T-cell (primary cell): ENCODE data around the gene CBX8. TPM values are rescaled to one million over a fixed set of nuclear protein-coding genes. Genes with fewer than 3 reads are reported as not detected.

Experiments used
- ATAC-seq, 4 experiments: fragments of 200-7000 bp in 3 of 4; fragments of 150-1000 bp in 1 of 4; cut with Tn5 transposase; replicated peaks in 1 of 4; 1 replicate in 3 of 4; 2 replicates in 1 of 4; pipeline ENCODE4 v1.10.0; 2021; ENCODE audit warnings: moderate library complexity in 3 of 4, mild to moderate bottlenecking in 2 of 4, moderate number of reproducible peaks in 1 of 4
- CTCF ChIA-PET, 2 donors: fragments of 300-600 bp; sonication (Branson Sonifier 250); formaldehyde crosslinking; loops; one replicate each; lab custom pipeline; 2022; ENCODE audit warnings: antibody characterized with exemption in 2 of 2; lab: Charles Lee
- POLR2A ChIA-PET, 2 donors: fragments of 300-600 bp; sonication (Branson Sonifier 250); formaldehyde crosslinking; loops; one replicate each; lab custom pipeline; 2022; ENCODE audit warnings: antibody characterized with exemption in 2 of 2; lab: Charles Lee
- DNase-seq, 35 experiments: peaks; one replicate each; pipeline versions ENCODE4 v3.0.0 to v3.0.0-alpha.2; 2013 to 2023
- H3K27ac ChIP-seq: one replicate; pipeline ENCODE4 v1.5.1; 2013; ENCODE audit warnings: low read length
- H3K27me3 ChIP-seq, 2 experiments: replicated peaks in 1 of 2; 1 replicate in 1 of 2; 2 replicates in 1 of 2; pipeline versions ENCODE4 v1.6.1 to v1.7.0; 2013; ENCODE audit warnings: low read length in 1 of 2, mixed read lengths in 1 of 2; ENCODE audit not compliant: control insufficient read depth in 2 of 2, insufficient read depth in 2 of 2; ENCODE audit errors: extremely low read depth in 1 of 2
- H3K36me3 ChIP-seq, 2 donors: 1 replicate in 1 of 2; 2 replicates in 1 of 2; pipeline versions ENCODE4 v1.6.1 to v1.7.0; 2013; ENCODE audit warnings: low read length in 1 of 2; ENCODE audit not compliant: control insufficient read depth in 2 of 2, insufficient read depth in 1 of 2; ENCODE audit errors: extremely low read depth in 1 of 2
- H3K4me1 ChIP-seq, 2 experiments: 1 replicate in 1 of 2; 2 replicates in 1 of 2; pipeline versions ENCODE4 v1.6.1 to v1.7.0; 2013; ENCODE audit warnings: low read length in 2 of 2, mixed read lengths in 1 of 2; ENCODE audit not compliant: insufficient read depth in 2 of 2, control insufficient read depth in 1 of 2; ENCODE audit errors: extremely low read depth in 1 of 2
- H3K4me3 ChIP-seq, 2 donors: 1 replicate in 1 of 2; 2 replicates in 1 of 2; pipeline versions ENCODE4 v1.5.1 to v1.7.0; 2013; ENCODE audit warnings: mild to moderate bottlenecking in 2 of 2, low read length in 1 of 2, moderate library complexity in 1 of 2; ENCODE audit not compliant: control insufficient read depth in 1 of 2; ENCODE audit errors: extremely low read depth in 1 of 2
- H3K9me3 ChIP-seq: 2 replicates; pipeline ENCODE4 v1.7.0; 2013
- H3K27ac Mint-ChIP-seq, 2 donors: one replicate each; pipeline ENCODE4 v1.8.0; 2020 to 2021; ENCODE audit warnings: mild to moderate bottlenecking in 2 of 2, mixed read lengths in 2 of 2
- H3K27me3 Mint-ChIP-seq, 2 donors: one replicate each; pipeline ENCODE4 v1.8.0; 2021 to 2022; ENCODE audit warnings: mixed read lengths in 2 of 2
- H3K36me3 Mint-ChIP-seq: one replicate; pipeline ENCODE4 v1.8.0; 2021; ENCODE audit warnings: mixed read lengths
- H3K4me1 Mint-ChIP-seq, 3 donors: one replicate each; pipeline ENCODE4 v1.8.0; 2020 to 2022; ENCODE audit warnings: mixed read lengths in 3 of 3, mild to moderate bottlenecking in 1 of 3
- H3K4me3 Mint-ChIP-seq, 3 donors: one replicate each; pipeline ENCODE4 v1.8.0; 2020 to 2022; ENCODE audit warnings: mild to moderate bottlenecking in 3 of 3, mixed read lengths in 3 of 3, moderate library complexity in 3 of 3
- H3K9me3 Mint-ChIP-seq, 3 donors: one replicate each; pipeline ENCODE4 v1.8.0; 2020 to 2022; ENCODE audit warnings: mixed read lengths in 3 of 3
- WGBS: methylation state at CpG from one replicate; pipeline ENCODE4 v1.1.5; 2013; ENCODE audit warnings: missing lambda C conversion rate; ENCODE audit not compliant: insufficient coverage; 5-methylcytosine and 5-hydroxymethylcytosine counted together
- total RNA-seq, 35 experiments: library from RNA in 6 of 35; stranded (reverse) in 6 of 35; fragments of 120-200 nt in 1 of 35; gene quantifications; one replicate each; pipeline versions ENCODE4 v1.2.1 to v1.2.4 and lab custom pipeline; 2013 to 2026

CBX8 gene
- total RNA-seq, 5 donors from 2014 or later (not counting 1 experiment from before 2014, with no cell fraction given), result 1.9 to 5.1 (median 3.9) TPM

GRCh38 chr17:79795795-79796443, 958 bp downstream of the CBX8 start:
- 60% methylated on average over 4 of the region's 8 CpGs for WGBS

DNA sequence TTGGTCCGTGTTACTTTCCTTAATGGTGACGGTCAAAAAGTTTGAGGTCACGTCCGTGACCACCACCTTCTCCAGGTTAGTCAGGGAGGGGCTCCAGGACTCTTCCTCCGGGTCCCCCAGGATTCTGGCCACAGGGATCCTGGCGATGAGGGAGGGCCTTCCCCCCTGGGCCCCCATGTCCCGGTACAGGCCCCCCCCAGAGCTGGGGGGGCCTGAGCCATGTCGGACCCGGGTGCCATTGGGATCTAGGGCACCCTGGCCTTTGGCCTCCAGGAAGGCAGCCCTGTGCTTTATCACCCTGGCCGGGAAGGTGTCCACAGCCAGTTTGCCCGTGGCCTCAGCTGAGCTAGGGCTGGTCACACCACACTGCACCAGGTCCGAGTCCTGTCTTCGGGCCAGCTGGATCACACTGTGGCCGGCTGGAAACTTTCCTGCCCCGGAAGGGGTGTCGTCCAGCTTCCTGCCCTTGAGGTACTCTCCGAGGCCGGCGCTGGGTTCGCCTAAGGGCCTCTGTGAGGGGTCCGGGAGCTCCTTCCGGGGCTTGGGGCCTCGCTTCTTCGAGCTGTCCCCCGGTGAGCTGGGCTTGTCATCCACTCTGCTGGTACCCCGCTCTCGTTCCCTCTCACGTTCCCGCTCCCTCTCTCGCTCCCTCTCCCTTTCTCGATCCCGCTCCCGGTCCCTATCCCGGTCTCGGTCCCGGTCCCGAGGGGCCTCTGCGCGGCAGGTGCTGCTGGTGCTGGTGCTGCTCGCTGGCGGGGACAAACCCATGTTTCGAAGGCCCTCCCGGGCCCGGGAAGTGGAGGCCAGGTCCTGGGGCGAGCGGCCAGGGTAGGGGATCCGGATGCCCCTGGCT, 2.0 kb downstream of the CBX8 start:
- H3K36me3 Mint-ChIP-seq, result peaks cover 3% of the 10 kb centered on the region
- no peak overlapping the region for H3K27ac Mint-ChIP-seq
- no peak overlapping the region for H3K27ac ChIP-seq
- peaks cover 18 to 39% (median 29%) of the 10 kb centered on the region in 3 donors for H3K4me1 Mint-ChIP-seq
- H3K4me3 ChIP-seq, result no peak overlapping the region
- peaks cover 19 to 40% of the 10 kb centered on the region in 2 donors for H3K27me3 Mint-ChIP-seq
- H3K36me3 ChIP-seq, result peaks cover 3 to 6% of the 10 kb centered on the region in 2 donors
- H3K9me3 ChIP-seq, result no peaks in the 10 kb centered on the region
- WGBS, result 96% methylated on average over 46 of the region's 47 CpGs
- peaks cover 4 to 84% of the 10 kb centered on the region in 2 experiments for H3K27me3 ChIP-seq
- H3K4me1 ChIP-seq, result peaks cover 27 to 61% of the 10 kb centered on the region in 2 experiments
- H3K9me3 Mint-ChIP-seq, result no peaks in the 10 kb centered on the region
- POLR2A ChIA-PET, result no interaction called here
- H3K4me3 Mint-ChIP-seq, result no peak overlapping the region
- no peak for DNase-seq
- no peak for ATAC-seq
- CTCF ChIA-PET, result no interaction called here

More at GRCh38 chr17:79795795-79796443, 958 bp downstream of the CBX8 start:
- H3K9me3 Mint-ChIP-seq, result no peaks in the 10 kb centered on the region
- peaks cover 21 to 40% of the 10 kb centered on the region in 2 donors for H3K27me3 Mint-ChIP-seq
- DNase-seq, result no peak
- H3K27ac ChIP-seq, result no peak overlapping the region
- peak overlapping the region; percentile 81 to 85 (median 83) for H3K4me3 Mint-ChIP-seq
- H3K4me3 ChIP-seq, result peak overlapping the region; percentile 67 to 76
- H3K9me3 ChIP-seq, result no peaks in the 10 kb centered on the region
- peaks cover 4 to 84% of the 10 kb centered on the region in 2 experiments for H3K27me3 ChIP-seq
- peaks cover 34 to 61% of the 10 kb centered on the region in 2 experiments for H3K4me1 ChIP-seq
- peaks cover 24 to 46% (median 36%) of the 10 kb centered on the region in 3 donors for H3K4me1 Mint-ChIP-seq
- ChIA-PET POLR2A (interaction anchor here in 1 of 2 donors (0.6 to 0.7 kb wide), 2 partner anchors 16 to 1099 kb away, joined by 3 to 4 read pairs; no protein-coding TSS in a partner anchor), CTCF (interaction anchor here in 1 of 2 donors (0.6 kb wide), 1 partner anchor 19 kb away, joined by 3 read pairs; no protein-coding TSS in a partner anchor)
- no peak overlapping the region for H3K27ac Mint-ChIP-seq
- H3K36me3 ChIP-seq, result peaks cover 3 to 6% of the 10 kb centered on the region in 2 donors
- no peak for ATAC-seq
- peaks cover 3% of the 10 kb centered on the region for H3K36me3 Mint-ChIP-seq

DNA sequence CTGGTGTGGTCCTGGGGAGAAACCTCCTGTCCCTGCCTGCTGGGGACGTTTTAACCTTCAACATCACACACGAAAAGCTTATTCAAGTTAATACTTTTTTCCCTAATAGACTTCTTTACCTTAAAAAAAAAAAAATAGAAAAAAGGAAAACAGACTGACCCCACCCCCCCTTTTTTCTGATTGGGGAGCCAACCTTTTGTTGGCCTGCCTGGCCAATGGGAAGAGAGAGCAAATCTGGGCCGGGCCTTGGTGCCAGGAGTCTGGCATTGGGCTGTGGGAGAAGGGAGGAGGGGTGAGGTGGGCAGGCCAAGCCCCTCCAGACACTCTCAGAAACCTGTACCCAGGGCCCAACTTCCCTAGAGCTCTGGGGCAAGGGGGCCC, 3.0 kb downstream of the CBX8 start:
- no CpG with 5 or more reads among the region's 3 CpGs for WGBS
- Mint-ChIP-seq H3K27ac (no peak overlapping the region), H3K9me3 (no peaks in the 10 kb centered on the region), H3K36me3 (peaks cover 3% of the 10 kb centered on the region), H3K27me3 (peaks cover 17 to 39% of the 10 kb centered on the region in 2 donors), H3K4me3 (no peak overlapping the region), H3K4me1 (peaks cover 11 to 31% (median 22%) of the 10 kb centered on the region in 3 donors)
- Histone ChIP-seq H3K27ac (no peak overlapping the region), H3K27me3 (peaks cover 0 to 84% of the 10 kb centered on the region in 2 experiments), H3K36me3 (peaks cover 3 to 6% of the 10 kb centered on the region in 2 donors), H3K9me3 (no peaks in the 10 kb centered on the region), H3K4me1 (peaks cover 18 to 59% of the 10 kb centered on the region in 2 experiments), H3K4me3 (no peak overlapping the region)
- no peak for DNase-seq
- no peak for ATAC-seq
- ChIA-PET CTCF (interaction anchor here (0.5 to 0.7 kb wide), 3 partner anchors 31 to 174 kb away, joined by 3 to 5 read pairs (median 3); no protein-coding TSS in a partner anchor), POLR2A (no interaction called here)

GRCh38 chr17:79792984-79793923, 3.6 kb downstream of the CBX8 start:
- ChIA-PET POLR2A (interaction anchor here in 1 of 2 donors (0.5 kb wide), 1 partner anchor 19 kb away, joined by 3 read pairs; no protein-coding TSS in a partner anchor), CTCF (interaction anchor here (0.5 to 0.7 kb wide), 3 partner anchors 44 to 174 kb away, joined by 3 read pairs; no protein-coding TSS in a partner anchor)
- Mint-ChIP-seq H3K36me3 (peaks cover 3% of the 10 kb centered on the region), H3K4me1 (peaks cover 11 to 25% (median 17%) of the 10 kb centered on the region in 3 donors), H3K27ac (no peak overlapping the region), H3K9me3 (no peaks in the 10 kb centered on the region), H3K4me3 (no peak overlapping the region), H3K27me3 (peaks cover 24 to 39% of the 10 kb centered on the region in 2 donors)
- Histone ChIP-seq H3K27ac (no peak overlapping the region), H3K9me3 (no peaks in the 10 kb centered on the region), H3K4me3 (no peak overlapping the region), H3K36me3 (peaks cover 3 to 6% of the 10 kb centered on the region in 2 donors), H3K27me3 (peaks cover 0 to 83% of the 10 kb centered on the region in 2 experiments), H3K4me1 (peaks cover 14 to 52% of the 10 kb centered on the region in 2 experiments)
- WGBS, result 84% methylated on average over 39 of the region's 63 CpGs
- DNase-seq, result no peak
- no peak for ATAC-seq

DNA sequence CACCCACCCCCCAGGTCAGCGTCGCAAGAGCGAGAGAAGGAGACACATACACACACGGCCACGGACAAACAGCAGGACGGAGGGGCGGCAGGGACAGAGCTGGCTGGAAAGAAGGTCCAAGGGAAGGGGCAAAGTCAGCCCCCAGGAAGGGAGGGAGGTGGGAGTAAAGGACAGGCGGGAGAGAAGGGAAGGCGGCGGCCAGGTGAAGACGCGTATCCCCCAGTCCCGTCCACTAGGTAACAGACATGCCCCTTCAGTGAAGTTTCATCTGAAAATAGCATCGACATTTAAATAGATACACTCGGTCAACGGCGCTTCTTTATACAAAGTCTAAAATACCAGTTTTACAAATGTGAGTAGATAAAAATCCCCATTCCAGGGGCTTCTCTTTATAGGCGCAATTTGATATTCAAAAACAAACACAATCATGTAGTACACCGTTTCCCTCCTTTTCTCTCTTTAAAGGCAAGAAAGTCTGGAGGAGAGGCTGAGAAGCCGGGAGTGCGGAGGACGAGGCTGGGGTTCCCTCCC, 4.5 kb downstream of the CBX8 start:
- Mint-ChIP-seq H3K27me3 (peaks cover 30 to 46% of the 10 kb centered on the region in 2 donors), H3K9me3 (no peaks in the 10 kb centered on the region), H3K4me3 (no peak overlapping the region), H3K36me3 (peaks cover 3% of the 10 kb centered on the region), H3K27ac (no peak overlapping the region), H3K4me1 (peaks cover 11 to 25% (median 17%) of the 10 kb centered on the region in 3 donors)
- H3K36me3 ChIP-seq, result peaks cover 3 to 6% of the 10 kb centered on the region in 2 donors
- peaks cover 0 to 77% of the 10 kb centered on the region in 2 experiments for H3K27me3 ChIP-seq
- no peak overlapping the region for H3K27ac ChIP-seq
- ATAC-seq (no peak), DNase-seq (no peak)
- H3K9me3 ChIP-seq, result no peaks in the 10 kb centered on the region
- POLR2A ChIA-PET, result interaction anchor here in 1 of 2 donors (0.5 kb wide), 1 partner anchor 18 kb away, joined by 3 read pairs; no protein-coding TSS in a partner anchor
- no peak overlapping the region for H3K4me3 ChIP-seq
- CTCF ChIA-PET, result interaction anchor here in 1 of 2 donors (0.6 kb wide), 1 partner anchor 48 kb away, joined by 3 read pairs; no protein-coding TSS in a partner anchor
- peaks cover 14 to 45% of the 10 kb centered on the region in 2 experiments for H3K4me1 ChIP-seq
- no CpG with 5 or more reads among the region's 22 CpGs for WGBS
